Measurements from ENCODE around the gene ISCU.
"Not testable (repeated sequence)": the region's sequence is repeated elsewhere in the genome, so short reads cannot be mapped to it uniquely, and the experiment has no call there.

ISCU gene

DNA sequence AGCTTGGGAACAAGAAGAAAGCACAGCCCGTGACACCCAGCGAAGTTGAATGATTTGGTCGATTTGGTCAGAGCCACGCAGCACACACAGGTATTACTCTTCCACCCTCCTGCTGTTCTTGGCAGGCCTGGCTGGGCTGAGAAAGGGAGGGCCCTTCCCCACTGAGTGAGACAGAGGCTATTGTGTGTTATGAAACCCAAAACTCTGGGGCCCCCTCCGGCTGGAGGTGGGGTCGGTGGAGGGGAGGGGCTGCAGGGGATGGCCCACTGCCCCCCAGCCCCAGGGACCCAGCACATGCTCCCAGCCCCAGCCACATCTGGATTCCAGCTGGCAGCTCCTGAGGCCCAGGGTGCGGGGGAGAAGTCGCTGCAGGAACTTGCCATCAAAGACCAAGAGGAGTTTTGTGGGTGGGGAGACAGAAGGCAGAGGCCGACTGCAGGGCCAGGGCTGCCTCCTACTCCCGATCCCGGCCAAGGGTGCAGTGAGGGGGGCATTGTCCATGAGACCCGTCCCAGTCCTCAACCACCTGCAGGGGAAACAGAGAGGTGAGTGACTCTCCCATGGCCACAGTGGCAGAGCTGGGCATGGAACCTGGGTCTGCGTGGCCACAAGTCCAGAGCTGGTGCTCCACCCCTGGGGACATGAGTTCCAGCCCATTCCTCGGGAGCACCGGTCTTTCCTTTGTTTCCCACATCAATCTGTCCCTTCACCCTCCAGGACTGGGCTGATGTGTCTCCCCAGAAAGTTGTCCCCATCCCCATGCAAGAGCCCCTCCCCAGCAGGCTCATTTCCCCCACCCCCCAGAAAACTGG is 26.8 kb downstream of the ISCU start:
- no peak for DNase-seq (ENCODE audit: low read depth)

DNA sequence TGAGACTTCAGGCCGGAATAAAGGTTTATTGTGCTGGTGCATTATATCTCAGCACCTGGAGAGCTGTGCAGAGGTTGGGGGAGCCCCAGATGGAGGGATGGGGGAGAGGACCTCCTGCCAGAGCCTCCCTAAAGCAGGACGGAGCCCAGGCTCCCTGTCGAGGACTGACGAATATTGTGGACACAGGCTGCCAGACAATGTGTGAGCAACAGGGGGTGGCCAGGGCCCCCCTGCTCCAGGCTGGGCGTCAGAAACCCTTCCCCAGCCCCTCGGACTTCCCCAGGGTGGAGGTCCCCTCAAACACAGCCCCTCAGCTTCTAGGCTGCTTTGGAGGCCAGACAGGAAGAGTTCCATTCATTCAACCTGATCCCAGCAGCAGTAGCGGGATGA is 27.4 kb downstream of the ISCU start:
- DNase-seq (ENCODE audit: low read depth): no peak

DNA sequence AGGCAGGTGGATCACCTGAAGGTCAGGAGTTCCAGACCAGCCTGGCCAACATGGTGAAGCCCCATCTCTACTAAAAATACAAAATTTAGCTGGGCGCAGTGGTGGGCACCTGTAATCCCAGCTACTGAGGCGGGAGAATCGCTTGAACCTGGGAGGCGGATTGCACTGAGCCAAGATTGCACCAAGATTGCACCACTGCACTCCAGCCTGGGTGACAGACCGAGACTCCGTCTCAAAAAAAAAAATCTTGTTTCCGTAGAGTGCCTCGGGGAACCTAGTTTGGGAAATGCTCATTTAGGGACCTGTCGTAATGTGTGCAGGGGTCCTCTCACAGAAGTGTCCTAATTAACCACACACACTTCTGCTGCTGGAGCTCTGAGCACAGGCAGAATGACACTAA is 28.1 kb downstream of the ISCU start:
- DNase-seq (ENCODE audit: low read depth): not testable (repeated sequence)

DNA sequence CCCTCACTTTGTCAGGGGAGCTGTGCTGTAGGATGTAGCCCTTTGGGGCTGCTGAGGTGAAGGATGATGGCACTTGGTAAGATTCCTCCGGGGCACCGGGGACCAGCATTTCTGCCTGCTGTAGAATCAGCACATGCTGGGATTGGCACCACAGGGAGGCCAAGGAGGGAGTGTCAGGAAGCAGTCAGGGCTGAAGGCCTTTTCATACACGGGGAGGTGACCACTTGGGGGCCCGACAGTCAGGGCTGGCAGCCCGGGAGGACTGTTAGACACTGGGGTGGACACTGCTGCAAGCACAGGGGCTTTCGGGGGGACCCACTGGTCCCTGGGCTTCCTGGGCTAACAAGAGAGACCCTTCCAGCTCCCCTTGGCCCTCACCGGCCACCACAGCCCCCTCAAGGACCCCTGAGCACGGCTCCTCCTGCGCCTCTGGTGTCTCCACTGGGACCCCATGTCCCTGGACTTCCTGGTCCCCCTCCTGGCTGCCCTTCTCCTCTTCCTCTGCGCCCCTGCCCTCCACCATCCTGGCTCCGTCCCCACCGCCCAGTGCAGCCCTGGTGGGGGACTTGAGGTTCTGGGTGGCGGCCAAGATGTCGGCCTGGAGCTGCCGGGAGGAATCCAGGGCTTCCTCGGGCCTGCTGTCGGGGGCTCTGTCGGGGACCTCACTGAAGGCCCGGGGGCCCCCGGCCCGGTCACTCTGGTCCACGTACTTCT is 29.0 kb downstream of the ISCU start:
- no peak for DNase-seq (ENCODE audit: low read depth)

- no peak for DNase-seq (ENCODE audit: low read depth)
These were observed 29.9 kb downstream of the ISCU start for GRCh38 chr12:108592033-108592909.

DNA sequence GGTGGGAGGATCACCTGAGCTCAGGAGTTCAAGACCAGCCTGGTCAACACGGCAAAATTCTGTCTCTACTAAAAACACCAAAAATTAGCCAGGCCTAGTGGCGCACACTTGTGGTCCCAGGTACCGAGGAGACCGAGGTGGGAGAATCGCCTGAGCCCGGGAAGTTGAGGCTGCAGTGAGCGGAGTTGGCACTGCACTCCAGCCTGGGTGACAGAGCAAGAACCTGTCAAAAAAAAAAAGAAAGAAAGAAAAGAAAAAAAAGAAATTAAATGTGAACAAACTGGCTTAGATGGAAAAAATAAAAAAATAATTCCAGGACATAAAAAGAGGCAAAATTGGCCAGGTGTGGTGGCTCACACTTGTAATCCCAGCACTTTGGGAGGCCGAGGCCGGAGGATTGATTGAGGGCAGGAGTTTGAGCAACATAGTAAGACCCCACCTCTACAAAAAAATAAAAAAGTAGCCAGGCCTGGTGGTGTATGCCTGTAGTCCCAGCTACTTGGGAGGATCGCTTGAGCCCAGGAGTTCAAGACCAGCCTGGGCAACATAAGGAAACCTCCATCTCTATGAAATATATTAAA is 32.0 kb downstream of the ISCU start:
- no peak for DNase-seq (ENCODE audit: low read depth)

GRCh38 chr12:108594960-108595710 is 32.7 kb downstream of the ISCU start:
- DNase-seq (ENCODE audit: low read depth): no peak

- no peak for DNase-seq (ENCODE audit: low read depth)
These were observed 33.6 kb downstream of the ISCU start for GRCh38 chr12:108595711-108596647.

- DNase-seq (ENCODE audit: low read depth): no peak
These were observed 34.6 kb downstream of the ISCU start for GRCh38 chr12:108596854-108597558.

DNA sequence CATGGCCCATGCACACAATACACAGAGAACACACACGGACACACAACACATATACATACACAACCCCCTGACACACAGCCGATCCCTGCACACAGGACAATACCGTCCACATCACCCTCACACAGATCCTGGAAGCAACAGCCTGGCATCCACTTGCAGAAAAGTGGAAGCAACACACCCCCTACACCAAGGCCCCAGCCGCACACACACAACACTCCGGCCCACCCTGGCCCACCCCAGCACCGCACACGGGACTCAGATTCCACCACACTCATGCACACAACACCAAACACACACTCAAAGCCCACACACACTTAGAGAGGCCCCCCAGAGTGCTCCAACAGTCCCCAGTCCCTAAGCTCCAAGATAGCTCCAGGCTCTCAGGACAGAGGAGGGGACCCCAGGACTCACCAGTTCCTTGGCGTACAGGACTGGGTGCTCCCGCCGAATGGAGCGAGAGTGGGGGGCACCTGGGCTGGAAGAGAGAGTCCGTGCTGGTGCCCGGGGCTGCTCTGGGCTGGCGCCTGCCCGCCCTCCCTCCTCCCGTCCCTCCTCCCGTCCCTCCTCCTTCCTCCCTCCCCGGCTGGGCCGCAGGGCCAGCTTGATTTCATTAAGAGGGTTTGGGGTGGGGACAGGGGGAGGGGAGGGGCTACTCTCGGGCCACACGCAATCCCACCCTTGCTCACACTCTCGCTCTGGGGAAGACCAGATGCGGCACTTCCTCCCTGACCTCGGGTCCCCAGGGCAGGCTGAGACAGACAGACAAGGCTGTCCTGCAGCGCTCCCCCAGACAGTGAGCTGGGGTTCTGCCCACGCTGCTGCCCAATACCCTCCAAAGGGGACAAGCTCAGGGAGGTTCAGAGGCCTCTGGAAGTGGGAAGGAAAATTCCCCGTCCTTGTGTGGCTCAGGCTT is 35.4 kb downstream of the ISCU start, which contains the start of gene TMEM119:
Gene TMEM119 (minus strand): TSS at position 526 of the 913 bp plus-strand sequence. CDS start 5,701 bp downstream, outside the sequence.
- peak; percentile 55 for DNase-seq (ENCODE audit: low read depth)

- no peak for DNase-seq (ENCODE audit: low read depth)
These were observed 36.3 kb downstream of the ISCU start for GRCh38 chr12:108598553-108599250.

GRCh38 chr12:108599541-108599940 is 37.1 kb downstream of the ISCU start:
- DNase-seq (ENCODE audit: low read depth): no peak

DNA sequence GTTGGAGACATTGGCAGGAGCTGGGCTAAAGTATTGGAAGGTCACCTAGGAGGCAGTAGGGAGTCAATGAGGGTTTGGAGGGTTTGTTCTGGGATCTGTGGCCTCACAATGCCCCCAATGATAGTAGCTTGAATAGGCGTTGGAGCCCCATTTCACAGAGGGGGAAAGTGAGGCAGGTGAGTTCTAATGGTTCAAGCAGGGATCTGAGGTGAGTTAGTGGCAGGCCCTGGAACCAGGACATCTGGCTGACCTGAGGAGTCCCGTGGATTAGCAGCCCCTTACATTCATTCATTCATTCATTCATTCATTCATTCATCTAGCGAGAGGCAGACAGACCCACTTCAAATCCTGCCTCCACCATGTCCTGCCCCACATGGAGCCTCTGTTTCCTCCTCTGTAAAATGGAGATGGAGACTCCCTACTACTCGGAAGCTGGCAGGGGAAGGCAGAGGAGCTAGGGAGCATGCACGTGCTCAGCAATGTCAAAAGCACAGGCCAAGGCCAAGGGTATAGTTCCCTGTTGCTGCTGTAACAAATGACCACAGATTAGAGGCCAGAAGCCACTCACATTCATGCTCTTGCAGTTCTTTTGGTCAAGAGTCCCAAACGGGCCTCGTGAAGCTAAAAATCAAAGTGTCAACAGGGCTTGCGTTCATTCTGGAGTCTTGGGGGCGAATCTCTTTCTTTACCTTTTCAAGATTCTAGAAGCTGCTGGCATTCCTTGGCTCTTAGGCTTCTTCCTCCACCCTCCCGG is 37.7 kb downstream of the ISCU start:
- no peak for DNase-seq (ENCODE audit: low read depth)

DNA sequence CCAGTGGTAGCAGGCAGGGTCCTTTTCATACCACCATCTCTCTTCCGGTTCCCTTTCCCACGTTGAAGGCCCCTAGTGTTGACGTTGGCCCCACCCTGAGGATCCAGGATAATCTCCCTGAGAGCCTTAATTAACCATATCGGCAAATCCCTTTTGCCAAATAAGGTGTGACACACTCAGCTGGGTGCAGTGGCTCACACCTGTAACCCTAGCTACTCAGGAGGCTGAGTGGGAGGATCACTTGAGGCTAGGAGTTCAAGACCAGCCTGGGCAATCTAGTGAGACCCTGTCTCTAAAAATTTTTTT is 38.3 kb downstream of the ISCU start:
- no peak for DNase-seq (ENCODE audit: low read depth)

GRCh38 chr12:108602209-108602705 is 39.9 kb downstream of the ISCU start:
- DNase-seq (ENCODE audit: low read depth): no peak

- DNase-seq (ENCODE audit: low read depth): no peak
These were observed 40.7 kb downstream of the ISCU start for GRCh38 chr12:108602976-108603704.

All from CMK (cell line).